GM19467 (cell line): Measurements from ENCODE around the gene SPESP1.
"Not testable (repeated sequence)": the region's sequence is repeated elsewhere in the genome, so short reads cannot be mapped to it uniquely, and the experiment has no call there.

Experiments used
- ATAC-seq: cut with Tn5 transposase; IDR thresholded peaks from one replicate; pipeline ENCODE4 v1.9.1; 2021; ENCODE audit warnings: mild to moderate bottlenecking, moderate library complexity; ENCODE audit not compliant: unreplicated experiment

SPESP1 gene

GRCh38 chr15:68962465-68962864 is 32.1 kb downstream of the SPESP1 start:
- no peak for ATAC-seq

GRCh38 chr15:68963719-68964118 is 33.4 kb downstream of the SPESP1 start:
- not testable (repeated sequence) for ATAC-seq

GRCh38 chr15:68966996-68967395 is 36.7 kb downstream of the SPESP1 start:
- ATAC-seq = no peak

GRCh38 chr15:68967948-68968347 is 37.6 kb downstream of the SPESP1 start:
- no peak for ATAC-seq

GRCh38 chr15:68969298-68969697 is 39.0 kb downstream of the SPESP1 start:
- no peak for ATAC-seq

- ATAC-seq = no peak
These were observed 42.1 kb downstream of the SPESP1 start for GRCh38 chr15:68972201-68973065.

- ATAC-seq = not testable (repeated sequence)
These were observed 45.4 kb downstream of the SPESP1 start for GRCh38 chr15:68975651-68976160.

GRCh38 chr15:68977426-68977825 is 47.1 kb downstream of the SPESP1 start:
- ATAC-seq = not testable (repeated sequence)

- no peak for ATAC-seq
These were observed 48.7 kb downstream of the SPESP1 start for GRCh38 chr15:68979006-68979405.

GRCh38 chr15:68979816-68980215 is 49.5 kb downstream of the SPESP1 start:
- no peak for ATAC-seq

GRCh38 chr15:68980786-68981185 is 50.5 kb downstream of the SPESP1 start:
- no peak for ATAC-seq

- no peak for ATAC-seq
These were observed 51.6 kb downstream of the SPESP1 start for GRCh38 chr15:68981941-68982340.

- no peak for ATAC-seq
These were observed 52.7 kb downstream of the SPESP1 start for GRCh38 chr15:68982976-68983563.

- ATAC-seq = no peak
These were observed 53.7 kb downstream of the SPESP1 start for GRCh38 chr15:68983961-68984481.

- ATAC-seq = no peak
These were observed 54.3 kb downstream of the SPESP1 start for GRCh38 chr15:68984586-68984985.

- no peak for ATAC-seq
These were observed 55.1 kb downstream of the SPESP1 start for GRCh38 chr15:68985361-68985891.

- no peak for ATAC-seq
These were observed 56.0 kb downstream of the SPESP1 start for GRCh38 chr15:68986322-68986721.

- ATAC-seq = no peak
These were observed 56.8 kb downstream of the SPESP1 start for GRCh38 chr15:68987120-68987519.

GRCh38 chr15:68987676-68988075 is 57.4 kb downstream of the SPESP1 start:
- ATAC-seq = no peak

GRCh38 chr15:68989541-68990230 is 59.4 kb downstream of the SPESP1 start:
- ATAC-seq = no peak
